Subcutaneous adipose tissue (tissue), 4 donors: ENCODE results near the gene GMPR2. TPM values are rescaled to one million over a fixed set of nuclear protein-coding genes. Genes with fewer than 3 reads are reported as not detected.

Source experiments
- CTCF ChIP-seq: fragments of 450-650 bp; IDR thresholded peaks from one replicate; pipeline ENCODE4 v1.5.1; 2016; ENCODE audit warnings: low read depth, mild to moderate bottlenecking, control low read depth, antibody characterized with exemption, moderate library complexity
- total RNA-seq, 4 donors: library from RNA; depleted of rRNA; stranded (reverse); fragments of >200 nt; gene quantifications; one replicate each; pipeline ENCODE4 v1.1.0, GENCODE V29; 2016

GMPR2 gene
- total RNA-seq, 4 donors from 2014 or later = 31.3 to 75.5 (median 54.3) TPM

GRCh38 chr14:24266344-24267244 lies 33.9 kb downstream of the GMPR2 start:
- no peak for TF ChIP-seq CTCF

GRCh38 chr14:24267516-24267915 lies 34.8 kb downstream of the GMPR2 start:
- TF ChIP-seq CTCF = no peak

- no peak for TF ChIP-seq CTCF
Measured at GRCh38 chr14:24268225-24268624, 35.5 kb downstream of the GMPR2 start.

GRCh38 chr14:24269368-24269767 lies 36.6 kb downstream of the GMPR2 start:
- no peak for TF ChIP-seq CTCF

- TF ChIP-seq CTCF = no peak
Measured at GRCh38 chr14:24269910-24270536, 37.3 kb downstream of the GMPR2 start.

- TF ChIP-seq CTCF = no peak
Measured at GRCh38 chr14:24270537-24271133, 37.9 kb downstream of the GMPR2 start.

GRCh38 chr14:24271134-24271833 lies 38.6 kb downstream of the GMPR2 start, which contains the start of gene RABGGTA:
TSS of gene RABGGTA (minus strand) at chr14:24271597. CDS start at chr14:24271115, 482 bp downstream.
- TF ChIP-seq CTCF = no peak
